Effector CD4-positive, alpha-beta T cell (primary cell): ENCODE data around the gene STK33.

Experiments used
- DNase-seq: peaks from one replicate; pipeline ENCODE4 v3.0.0-alpha.2; 2020
- total RNA-seq: gene quantifications from one replicate; lab custom pipeline; 2026; lab: John Stamatoyannopoulos, UW

Gene STK33
- 1.1 reads per million for total RNA-seq

DNA sequence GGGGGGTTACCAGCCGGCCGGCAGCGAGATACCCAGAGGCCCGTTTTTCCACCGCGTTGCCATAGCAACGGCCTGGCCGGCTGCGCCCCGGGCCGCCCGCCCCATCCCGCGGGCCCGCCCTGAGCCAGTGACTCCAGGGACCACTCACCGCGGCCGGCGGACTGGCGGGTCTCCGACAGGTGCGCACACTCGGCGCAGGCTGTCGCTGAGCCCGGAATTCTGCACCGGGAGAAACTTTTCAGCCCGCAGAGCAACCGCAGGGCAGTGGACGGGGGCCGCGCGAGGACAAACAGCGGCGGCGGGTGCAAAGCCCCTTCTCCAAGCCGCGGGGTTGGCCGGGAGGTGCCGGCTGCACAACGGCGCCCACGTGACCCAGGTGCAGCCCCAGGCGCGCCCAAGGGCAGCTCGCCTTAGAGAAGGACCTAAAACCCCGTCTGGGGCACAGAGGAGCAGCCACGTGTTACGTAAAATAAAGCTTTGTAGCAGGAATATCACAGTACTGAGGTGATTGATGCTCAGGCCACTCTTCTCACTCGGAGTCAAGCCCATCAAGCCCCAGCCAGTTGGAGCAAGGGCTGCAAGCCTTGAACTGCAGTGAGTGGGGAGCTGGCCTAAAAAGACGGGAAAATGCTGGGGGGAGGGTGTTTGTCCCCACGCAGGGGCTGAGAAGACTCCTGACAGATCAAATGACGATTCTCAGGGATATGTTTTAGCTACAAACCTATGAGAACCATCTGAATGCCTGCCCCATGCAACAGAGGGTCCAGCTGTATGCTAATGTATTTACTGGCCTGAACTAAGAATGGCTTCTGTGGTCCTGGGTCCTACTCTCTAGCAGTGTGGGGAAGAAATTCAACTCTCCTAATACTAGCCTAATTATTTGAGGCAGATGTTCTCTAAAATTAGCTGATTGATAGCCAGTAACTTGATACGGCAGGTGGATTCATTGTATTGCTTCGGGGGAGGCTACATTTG lies at the start of gene STK33:
Gene STK33 (minus strand): TSS at position 294 of the 975 bp plus-strand sequence. CDS start 119,323 bp downstream, outside the sequence.
- DNase-seq, result no peak

DNA sequence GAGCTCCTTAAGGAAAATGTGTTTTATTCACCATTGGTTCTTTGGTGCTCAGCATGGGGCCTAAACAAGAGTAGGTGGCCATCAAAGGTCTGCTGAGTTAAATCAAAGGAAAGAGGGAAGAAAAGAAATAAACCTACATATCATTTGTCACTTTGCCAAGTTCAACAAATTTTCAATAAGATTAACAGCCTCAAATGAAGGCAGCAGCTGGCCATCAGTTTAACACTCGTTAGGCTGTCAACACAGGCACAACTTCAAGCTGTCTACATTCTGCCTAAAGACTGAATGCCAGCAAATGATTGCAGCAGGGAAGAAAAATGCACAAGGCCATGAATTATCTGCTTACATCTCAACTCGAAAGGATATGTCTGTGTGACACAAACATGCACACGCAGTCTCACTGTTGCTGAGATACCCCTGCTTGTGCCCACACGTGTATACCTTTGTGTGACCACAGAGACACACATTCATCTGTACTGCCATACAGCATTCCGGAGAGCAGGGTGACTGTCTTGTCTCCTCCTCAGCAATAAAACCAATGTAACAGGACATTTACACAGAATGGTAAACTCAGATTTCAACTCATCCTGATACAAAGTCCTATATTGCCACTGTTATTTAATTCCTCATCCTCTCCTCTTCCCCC lies 48.3 kb upstream of the STK33 start:
- DNase-seq, result no peak

- no peak for DNase-seq
These were observed 47.3 kb upstream of the STK33 start for GRCh38 chr11:8641332-8641731.

GRCh38 chr11:8640267-8640906 lies 46.4 kb upstream of the STK33 start:
- DNase-seq, result no peak

DNA sequence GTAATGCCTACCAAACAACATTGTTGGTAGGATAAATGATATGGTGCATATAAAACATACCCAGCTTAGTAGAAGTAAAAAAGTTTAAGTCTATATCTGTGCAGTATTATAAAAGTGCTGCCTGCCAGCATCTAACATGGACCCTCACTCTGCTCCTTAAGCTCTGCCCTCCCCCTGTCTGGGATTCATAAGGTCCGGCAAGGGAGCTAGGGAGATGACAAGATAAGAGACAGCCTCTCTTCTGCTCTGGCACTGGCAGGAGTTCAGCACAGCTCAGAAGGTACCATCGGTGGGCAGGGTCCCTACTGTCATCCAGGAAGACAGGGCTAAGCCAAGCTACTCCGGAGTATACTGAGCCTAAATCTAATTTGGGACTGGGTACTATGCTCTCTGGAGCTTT lies 45.6 kb upstream of the STK33 start:
- DNase-seq, result no peak

- DNase-seq, result no peak
These were observed 44.3 kb upstream of the STK33 start for GRCh38 chr11:8638300-8638699.

DNA sequence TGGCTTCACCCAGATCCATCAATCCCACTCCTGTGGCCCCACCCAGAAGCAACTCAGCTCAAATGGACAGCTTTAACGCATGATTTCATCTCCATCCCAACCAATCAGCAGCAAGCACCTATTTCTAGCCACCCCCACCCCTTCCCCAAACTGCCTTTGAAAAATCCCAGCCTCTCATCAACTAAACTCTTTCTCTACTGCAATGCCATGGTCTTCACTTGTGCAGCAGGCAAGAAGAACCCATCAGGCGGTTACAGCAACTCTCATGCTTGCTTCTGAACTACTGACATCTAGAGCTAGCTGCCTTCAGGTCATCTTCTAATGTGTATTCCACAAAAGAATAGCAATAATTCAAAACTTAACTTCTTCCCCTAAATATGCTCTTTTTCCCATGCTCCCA lies 42.1 kb upstream of the STK33 start:
- DNase-seq, result no peak

DNA sequence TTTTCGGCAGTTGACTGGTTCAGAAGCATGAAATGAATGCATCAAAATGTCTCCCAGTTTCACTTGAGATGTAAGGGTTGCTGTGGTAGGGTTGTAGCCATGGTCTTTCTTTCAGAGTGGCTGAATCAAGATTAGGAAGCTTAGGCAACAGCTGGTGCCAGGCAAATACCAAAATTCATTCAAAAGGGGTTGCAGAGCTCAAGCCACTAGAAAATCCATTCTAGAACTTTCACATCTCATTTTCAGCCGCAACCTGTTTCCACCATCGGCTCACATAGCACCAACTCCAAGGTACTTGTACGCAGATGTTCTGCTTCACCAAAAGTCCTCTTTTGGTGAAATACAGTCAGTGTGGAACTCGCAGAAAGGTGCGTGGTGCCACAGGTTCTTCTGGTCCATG lies 40.5 kb upstream of the STK33 start:
- DNase-seq, result no peak

DNA sequence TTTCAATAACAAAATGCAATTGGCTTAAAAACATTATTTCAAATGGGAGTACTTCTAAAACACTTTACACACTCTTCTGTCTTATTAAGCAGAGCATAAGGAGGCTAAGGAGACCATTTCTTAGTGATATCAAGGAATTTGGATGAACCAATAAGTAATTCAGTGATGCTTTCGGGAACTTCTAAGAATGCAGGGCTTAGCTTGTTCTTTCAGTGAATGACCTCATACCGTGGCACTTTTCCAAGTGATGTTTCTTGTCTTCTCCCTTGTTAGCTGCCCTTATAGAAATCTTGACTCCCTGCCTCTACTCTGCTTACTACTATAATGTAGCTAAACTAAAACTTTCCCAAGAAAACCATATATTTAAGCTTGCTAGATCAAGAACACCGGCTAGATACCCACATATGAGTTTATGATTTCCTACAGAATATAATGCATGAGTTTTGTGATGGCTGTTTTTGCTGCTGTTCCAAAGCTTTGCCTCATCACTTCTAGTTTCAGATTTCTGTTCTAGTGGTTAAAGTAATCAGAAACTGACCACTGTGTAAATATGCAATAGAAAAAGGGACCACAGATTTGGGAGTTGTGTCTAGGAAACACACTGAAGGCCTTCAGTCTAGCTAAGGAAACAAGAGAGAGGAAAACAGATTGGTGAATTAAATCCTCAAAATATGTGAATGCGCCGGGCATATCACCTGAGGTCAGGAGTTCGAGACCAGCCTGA lies 37.5 kb upstream of the STK33 start:
- no peak for DNase-seq

- DNase-seq, result no peak
These were observed 30.7 kb upstream of the STK33 start for GRCh38 chr11:8624698-8625097.

DNA sequence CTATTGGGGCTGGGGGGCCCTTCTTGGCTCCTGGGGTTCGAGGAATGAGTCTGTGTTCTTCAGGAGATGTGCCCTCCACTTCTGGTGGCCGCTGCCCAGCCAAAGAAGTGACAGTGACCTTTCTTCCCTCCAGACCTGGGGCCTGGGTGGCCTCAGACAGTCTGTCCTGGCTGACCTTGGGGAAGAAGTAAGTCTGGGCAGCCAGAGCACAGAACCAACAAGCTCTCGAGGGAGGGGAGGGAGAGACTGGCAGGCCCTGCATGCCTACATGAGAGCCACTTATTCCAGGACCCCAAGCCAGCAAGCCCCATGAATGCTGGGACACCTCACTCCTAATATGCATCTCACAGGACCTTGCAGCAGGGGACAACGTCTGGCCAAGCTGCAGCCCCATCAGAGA lies 27.1 kb upstream of the STK33 start:
- DNase-seq, result no peak

DNA sequence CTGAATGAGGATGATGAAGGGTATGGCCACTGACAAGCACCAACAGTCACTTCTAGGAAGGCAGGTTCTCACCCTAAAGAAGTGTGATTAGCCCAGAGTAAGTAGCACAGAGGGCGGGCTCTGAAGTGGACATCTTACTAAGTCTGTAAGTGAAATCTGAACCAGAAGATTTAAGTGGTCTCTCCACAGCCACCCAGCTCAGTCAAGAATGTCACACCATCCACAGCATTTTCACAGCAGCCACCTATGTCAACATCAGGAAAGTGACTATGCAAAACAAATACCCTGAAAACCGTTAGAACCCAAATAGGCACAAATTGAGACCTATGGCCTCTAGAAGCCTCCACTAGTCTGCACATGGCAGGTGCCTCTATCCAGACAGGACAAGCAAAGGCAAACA lies 23.0 kb upstream of the STK33 start:
- DNase-seq, result no peak

DNA sequence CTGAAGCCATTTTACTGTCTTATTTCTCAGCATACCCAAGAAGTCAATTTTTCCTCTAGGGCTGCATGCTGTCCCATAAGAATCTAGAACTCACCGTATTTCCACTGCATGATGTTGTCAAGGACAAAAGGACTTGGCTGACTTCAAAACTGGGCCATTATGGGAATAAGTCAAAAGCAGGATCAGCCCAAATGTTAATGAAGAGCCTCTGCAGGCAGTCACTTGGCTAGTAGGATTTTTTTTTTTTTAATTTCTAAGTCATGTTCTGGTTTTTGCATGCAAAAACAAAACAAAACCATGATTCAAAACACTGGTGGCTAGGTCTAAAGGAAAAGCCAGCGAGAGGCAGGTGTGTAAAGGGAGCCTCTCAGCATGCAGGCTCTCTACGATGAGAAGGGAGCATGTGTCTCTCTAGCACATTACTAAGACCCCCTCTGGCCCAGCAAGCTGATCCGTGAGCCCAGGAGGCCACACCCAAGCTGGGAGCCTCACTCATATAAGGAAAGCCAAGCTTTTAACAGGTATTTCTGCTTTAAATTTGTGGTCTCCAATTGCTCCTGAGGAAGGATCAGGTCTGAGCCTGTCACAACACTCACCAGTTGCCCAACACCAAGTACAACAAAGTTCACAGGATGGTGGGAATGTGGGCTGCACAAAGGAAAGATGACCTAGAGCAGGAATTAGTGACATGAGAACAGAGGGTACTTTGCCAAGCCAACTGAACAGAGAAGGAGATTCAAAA lies 21.4 kb upstream of the STK33 start:
- DNase-seq, result no peak

DNA sequence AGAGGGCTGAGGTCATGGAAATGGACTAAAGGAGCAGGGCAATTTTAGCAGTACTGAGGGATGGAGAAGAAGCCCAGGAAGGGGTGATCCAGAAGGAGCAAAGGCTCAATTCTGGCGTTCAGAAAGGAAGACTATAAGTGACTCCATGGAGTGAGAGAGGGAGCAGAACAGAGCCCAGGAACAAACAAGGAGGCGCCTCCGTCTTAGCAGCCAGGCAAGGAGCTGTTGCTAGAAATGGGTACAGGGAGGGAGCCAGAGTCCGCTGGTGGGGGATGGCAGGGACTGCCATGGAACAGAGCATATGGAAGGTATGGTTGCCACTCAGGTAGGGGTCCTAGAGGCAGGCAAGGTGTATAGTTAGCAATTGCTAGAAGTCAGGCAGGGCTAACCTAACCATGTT lies 20.5 kb upstream of the STK33 start:
- DNase-seq, result no peak

DNA sequence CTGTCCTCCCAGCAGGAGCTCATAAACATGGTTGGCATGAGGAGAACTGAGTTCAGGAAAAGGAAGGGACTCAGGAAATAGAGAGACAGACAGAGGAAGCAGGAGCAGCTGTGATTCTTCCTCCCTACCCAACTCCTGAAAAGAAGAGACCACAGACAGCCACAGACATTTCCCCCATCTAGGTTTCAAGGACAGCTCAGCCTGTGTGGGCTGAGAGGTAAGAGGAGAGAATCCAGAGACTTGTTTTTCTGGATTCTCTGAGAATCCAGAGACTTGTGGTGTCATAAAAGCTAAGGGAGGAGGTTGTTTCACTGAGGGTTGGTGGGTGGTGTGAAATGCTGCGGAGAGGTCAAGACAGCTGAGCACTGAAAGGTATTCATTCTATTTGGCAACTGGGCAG lies 19.0 kb upstream of the STK33 start:
- no peak for DNase-seq

DNA sequence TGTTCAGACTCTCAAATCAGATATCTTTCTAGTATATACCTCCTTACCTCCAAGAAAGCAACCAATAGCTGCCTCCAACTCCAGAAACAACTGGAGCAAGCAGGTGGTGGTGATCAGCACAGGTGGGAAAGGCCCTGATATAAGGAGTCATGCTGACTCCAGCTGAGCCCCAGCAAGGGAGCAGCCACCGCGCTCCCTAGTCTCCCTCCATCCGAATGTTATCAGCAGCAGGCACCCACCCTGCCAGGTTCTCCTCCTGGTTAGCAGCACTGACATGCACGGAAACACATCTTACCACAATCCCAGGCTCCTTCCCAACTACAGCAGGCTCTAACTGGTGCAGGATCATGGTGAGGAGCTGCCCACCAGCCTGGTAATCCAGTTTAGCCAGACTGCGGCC lies 18.5 kb upstream of the STK33 start:
- no peak for DNase-seq

DNA sequence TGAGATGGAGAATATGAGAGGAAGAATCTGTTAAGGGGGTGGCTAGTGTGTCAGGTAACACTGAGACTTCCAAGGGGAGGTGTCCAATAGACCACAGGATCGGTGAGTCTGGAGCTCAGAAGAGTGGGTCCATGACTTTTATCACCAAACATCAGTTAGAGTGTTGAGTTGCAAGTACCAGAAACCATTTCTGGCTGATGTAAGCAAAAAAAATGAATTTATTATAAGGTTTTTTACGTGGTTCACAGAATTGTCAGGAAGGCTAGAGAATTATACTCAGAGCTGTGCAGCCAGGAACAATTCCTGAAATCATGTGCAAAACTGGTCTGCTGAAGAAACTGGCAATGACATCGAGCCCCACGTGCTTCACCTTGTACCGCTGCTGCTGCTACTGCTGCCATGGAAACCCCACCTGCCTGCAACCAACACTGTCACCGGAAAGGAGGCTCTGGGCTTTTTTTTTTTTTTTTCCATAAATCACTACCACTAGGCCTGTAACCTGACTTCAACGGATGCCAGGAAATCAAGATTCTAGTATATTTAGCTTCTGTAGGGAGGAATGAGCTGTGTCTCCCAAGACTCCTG lies 16.6 kb upstream of the STK33 start:
- DNase-seq, result no peak

DNA sequence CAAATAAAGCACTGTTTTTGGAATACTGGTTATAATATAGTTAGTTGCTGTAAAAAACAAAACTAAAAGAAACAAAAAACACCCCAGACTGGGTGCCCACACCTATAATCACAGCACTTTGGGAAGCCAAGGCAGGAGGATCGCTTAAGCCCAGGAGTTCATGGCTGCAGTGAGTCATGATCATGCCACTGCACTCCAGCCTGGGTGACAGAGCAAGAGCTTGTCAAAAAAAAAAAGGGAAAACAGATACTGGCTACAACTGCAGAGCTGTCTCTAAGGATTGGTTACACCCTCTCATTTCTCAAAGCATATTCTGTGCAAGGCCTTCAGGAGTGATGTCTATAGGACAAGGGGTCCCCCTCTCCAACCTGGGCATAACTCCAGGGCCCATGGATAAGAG lies 14.6 kb upstream of the STK33 start:
- no peak for DNase-seq

GRCh38 chr11:8605971-8606563 lies 12.0 kb upstream of the STK33 start:
- DNase-seq, result no peak

GRCh38 chr11:8604078-8604723 lies 10.2 kb upstream of the STK33 start:
- no peak for DNase-seq

DNA sequence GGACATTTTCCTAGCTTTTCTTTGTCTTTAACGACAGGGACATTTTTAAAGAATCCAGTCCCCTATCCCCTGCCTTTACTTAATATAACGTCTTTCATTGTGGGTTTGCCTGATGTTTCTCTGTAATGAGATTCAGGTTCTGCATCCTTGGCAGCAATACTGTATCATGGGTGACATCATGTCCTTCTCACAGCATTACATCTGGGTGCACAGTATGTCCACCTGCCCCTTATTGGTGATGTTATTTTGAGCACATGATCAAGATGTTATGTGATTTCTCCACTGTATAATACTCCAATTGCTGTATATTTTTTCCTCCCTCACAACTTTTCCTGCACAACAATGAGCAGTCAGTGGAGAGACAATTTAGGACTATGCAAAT lies 9.7 kb upstream of the STK33 start:
- no peak for DNase-seq
